Stimulated activated CD8-positive, alpha-beta memory T cell treated with anti-CD3 and anti-CD28 coated beads, Interleukin-15, amount 100 ng/mL, for 1 hour (primary cell): Measurements from ENCODE around the gene CAMTA1.
"Not testable (repeated sequence)": the region's sequence is repeated elsewhere in the genome, so short reads cannot be mapped to it uniquely, and the experiment has no call there.

Experiments used
- DNase-seq: peaks from one replicate; pipeline ENCODE4 v3.0.0-alpha.2; 2020; ENCODE audit warnings: low read depth

CAMTA1 gene

GRCh38 chr1:7372477-7373120, 587.3 kb downstream of the CAMTA1 start:
- no peak for DNase-seq

- DNase-seq: no peak
Measured at GRCh38 chr1:7373251-7373650, 588.0 kb downstream of the CAMTA1 start.

GRCh38 chr1:7373876-7374562, 588.8 kb downstream of the CAMTA1 start:
- DNase-seq: no peak

GRCh38 chr1:7374563-7375160, 589.4 kb downstream of the CAMTA1 start:
- DNase-seq: no peak

- DNase-seq: no peak
Measured at GRCh38 chr1:7375329-7375728, 590.1 kb downstream of the CAMTA1 start.

- DNase-seq: no peak
Measured at GRCh38 chr1:7375781-7376660, 590.8 kb downstream of the CAMTA1 start.

- no peak for DNase-seq
Measured at GRCh38 chr1:7376676-7377075, 591.4 kb downstream of the CAMTA1 start.

GRCh38 chr1:7378346-7379130, 593.3 kb downstream of the CAMTA1 start:
- DNase-seq: no peak

- DNase-seq: no peak
Measured at GRCh38 chr1:7379441-7379971, 594.3 kb downstream of the CAMTA1 start.

GRCh38 chr1:7380068-7380467, 594.8 kb downstream of the CAMTA1 start:
- DNase-seq: not testable (repeated sequence)

- no peak for DNase-seq
Measured at GRCh38 chr1:7380712-7381111, 595.5 kb downstream of the CAMTA1 start.

GRCh38 chr1:7381729-7382128, 596.5 kb downstream of the CAMTA1 start:
- DNase-seq: not testable (repeated sequence)

GRCh38 chr1:7382971-7383370, 597.7 kb downstream of the CAMTA1 start:
- DNase-seq: no peak

GRCh38 chr1:7383671-7384520, 598.6 kb downstream of the CAMTA1 start:
- no peak for DNase-seq

- DNase-seq: no peak
Measured at GRCh38 chr1:7384679-7385078, 599.4 kb downstream of the CAMTA1 start.

GRCh38 chr1:7385471-7386225, 600.4 kb downstream of the CAMTA1 start:
- DNase-seq: no peak

- DNase-seq: no peak
Measured at GRCh38 chr1:7386226-7387052, 601.2 kb downstream of the CAMTA1 start.

GRCh38 chr1:7387053-7387927, 602.0 kb downstream of the CAMTA1 start:
- DNase-seq: no peak
